HG02885 (cell line): ENCODE data around the gene TUBG2.
A peak's percentile ranks its signal among the peaks of the same experiment; 100 is the strongest.

Experiments used
- ATAC-seq: cut with Tn5 transposase; IDR thresholded peaks from one replicate; pipeline ENCODE4 v1.9.1; 2021; ENCODE audit warnings: mild to moderate bottlenecking; ENCODE audit not compliant: unreplicated experiment, poor library complexity

The TUBG2 gene

GRCh38 chr17:42675965-42676423 lies 16.9 kb downstream of the TUBG2 start:
- ATAC-seq, result no peak

DNA sequence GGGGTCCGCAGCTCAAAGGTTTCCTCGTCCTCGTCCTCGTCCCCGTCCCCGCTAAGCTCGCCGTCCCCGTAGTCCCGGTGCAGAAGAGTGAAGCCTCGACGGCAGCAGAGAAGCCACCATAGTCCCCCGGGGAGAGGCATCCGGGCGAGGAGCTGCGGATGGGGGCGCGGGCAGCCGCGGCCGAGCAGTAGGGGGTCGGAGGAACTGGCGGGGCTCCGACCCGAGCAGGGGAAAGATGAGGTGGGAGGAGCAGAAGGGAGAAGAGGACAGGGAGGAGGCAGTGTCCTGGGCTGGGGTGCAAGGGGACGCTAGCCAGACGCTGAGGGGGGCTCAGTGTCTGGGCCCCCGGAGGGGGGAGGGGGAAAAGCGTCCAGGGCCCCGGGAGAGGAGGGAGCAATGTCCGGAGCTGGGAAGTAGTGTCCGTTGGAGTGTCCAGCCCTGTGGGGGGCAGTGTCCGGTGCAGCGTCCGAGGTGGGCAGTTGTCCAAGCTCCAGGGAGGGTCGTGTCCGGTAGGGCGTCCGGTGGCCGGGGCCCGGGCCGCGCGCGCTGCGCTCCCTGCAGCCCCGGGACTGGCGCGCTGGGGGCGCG lies 17.4 kb downstream of the TUBG2 start, which contains the start of gene PLEKHH3:
Gene PLEKHH3 (minus strand): TSS at position 571 of the 588 bp plus-strand sequence. CDS start 431 bp downstream, at position 140.
- ATAC-seq, result no peak

- ATAC-seq, result peak; percentile 64
Measured at GRCh38 chr17:42677012-42677857, 18.2 kb downstream of the TUBG2 start.

DNA sequence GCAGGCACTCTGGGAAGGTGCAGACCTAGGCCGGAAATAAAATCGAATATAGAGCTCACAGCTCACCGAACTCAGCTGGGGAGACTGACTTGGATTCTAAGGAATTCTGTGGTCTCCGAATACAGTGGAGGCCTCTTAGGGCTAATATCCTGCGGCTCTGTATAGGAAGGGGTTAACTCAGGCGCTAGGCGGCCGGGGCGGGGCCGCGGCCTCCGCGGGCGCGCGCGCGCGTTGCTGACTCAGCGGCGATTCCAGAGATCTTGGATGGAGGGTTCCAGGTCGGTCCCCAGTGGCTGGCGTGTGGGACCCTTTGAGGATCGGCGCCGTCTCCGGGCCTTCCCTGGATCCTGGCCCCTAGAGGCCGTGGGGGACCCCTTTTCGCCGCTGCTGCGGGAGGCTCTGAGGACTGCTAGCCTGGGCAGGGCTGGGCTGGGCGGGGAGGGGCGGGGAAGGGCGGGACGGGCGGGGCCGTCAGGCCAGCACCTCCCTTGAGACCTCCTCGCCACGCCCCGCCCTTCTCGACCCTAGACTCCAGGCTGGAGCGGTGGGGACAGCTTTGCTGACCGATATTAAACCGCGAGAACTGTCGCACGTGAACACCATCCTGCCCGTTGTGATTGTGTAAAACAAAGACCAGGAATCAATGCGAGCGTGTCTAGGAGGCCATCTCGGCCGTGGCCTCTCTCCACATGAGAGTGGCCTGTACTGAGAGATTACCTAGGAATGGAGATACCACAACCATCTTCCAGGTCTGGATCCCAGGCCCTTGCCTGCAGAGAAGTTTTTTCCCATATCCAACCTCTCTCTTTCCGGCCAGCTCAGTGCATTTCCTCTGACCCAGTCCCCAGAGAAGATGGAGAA lies 19.1 kb downstream of the TUBG2 start:
- peak; percentile 24 for ATAC-seq

- ATAC-seq, result no peak
Measured at GRCh38 chr17:42678951-42679491, 19.9 kb downstream of the TUBG2 start.

- ATAC-seq, result no peak
Measured at GRCh38 chr17:42679492-42680330, 20.6 kb downstream of the TUBG2 start.

DNA sequence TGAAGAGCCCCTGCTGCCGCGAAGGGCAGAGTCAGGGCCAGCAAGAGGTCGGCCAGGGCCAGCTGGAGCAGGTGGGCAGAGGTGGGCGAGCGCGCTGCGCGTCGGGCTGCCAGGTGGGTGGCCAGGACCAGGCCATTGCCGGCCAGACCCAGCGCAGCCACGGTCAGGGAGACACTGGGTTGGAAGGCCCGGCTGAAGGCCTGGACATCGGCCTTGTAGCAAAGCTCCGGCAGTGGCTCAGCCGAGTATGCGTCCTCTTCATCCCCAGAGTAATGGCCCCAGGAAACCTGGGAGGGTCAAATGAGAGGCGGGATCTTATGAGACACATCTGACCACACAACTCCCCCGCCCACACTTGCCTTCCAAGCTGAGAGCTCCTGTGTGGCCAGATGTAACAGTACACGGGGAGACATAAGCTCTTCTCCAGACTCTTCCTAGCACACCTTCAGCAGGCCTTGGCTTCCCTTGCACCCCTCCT lies 21.3 kb downstream of the TUBG2 start:
- ATAC-seq, result no peak

GRCh38 chr17:42681976-42682721 lies 23.1 kb downstream of the TUBG2 start, which contains the start of gene CNTNAP1:
Gene CNTNAP1, plus strand, starts transcription at chr17:42682531. Its CDS starts 299 bp downstream, at chr17:42682830.
- ATAC-seq, result no peak

DNA sequence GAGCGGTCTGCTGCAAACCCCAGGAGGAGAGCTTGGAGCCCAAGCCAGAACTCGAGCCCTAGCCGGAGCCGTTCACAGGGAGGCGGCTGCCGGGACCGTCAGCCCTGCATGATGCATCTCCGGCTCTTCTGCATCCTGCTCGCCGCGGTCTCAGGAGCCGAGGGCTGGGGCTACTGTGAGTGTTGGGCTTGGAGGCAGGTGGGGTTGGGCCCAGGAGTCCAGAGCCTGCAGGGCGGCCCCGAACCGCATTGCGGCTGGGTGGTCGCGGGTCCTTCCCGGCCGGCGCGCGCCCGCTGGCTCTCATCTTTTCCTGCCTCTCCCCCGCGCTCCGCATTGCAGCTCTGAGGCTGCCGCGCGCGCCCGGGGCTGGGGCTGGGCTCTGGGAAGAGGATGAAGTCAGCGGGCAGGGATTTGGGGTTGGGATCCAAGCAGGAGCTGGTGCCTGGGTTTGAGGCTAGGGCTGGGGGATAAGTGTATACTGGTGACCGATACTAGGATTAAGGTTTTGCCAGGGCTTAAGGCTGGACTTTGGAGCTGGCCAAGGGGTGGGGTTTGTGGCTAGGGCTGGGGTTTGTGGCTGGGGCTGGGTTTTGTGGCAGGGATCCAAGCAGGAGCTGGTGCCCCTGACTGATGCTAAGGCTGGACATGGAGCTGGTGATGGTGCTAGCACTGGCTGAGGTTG lies 23.8 kb downstream of the TUBG2 start:
- ATAC-seq, result no peak

- ATAC-seq, result no peak
Measured at GRCh38 chr17:42683407-42684034, 24.4 kb downstream of the TUBG2 start.

DNA sequence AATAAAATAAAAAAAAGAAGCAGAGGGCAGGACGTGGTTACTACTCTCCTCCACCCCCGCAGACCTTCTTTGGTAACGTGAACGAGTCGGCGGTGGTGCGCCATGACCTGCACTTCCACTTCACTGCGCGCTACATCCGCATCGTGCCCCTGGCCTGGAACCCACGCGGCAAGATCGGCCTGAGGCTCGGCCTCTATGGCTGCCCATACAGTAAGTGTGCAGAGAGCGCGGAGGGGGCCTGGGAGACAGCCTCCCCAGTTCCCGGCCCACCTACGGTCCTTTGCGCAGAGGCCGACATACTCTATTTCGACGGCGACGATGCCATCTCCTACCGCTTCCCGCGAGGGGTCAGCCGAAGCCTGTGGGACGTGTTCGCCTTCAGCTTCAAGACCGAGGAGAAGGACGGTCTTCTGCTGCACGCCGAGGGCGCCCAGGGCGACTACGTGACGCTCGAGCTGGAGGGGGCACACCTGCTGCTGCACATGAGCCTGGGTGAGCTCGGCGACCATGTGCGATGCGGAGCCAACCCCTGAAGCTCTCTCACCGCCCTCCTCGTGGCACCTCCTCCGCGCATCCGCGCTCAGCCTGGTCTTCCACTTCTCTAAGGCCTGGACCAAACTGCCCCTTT lies 26.0 kb downstream of the TUBG2 start:
- no peak for ATAC-seq

DNA sequence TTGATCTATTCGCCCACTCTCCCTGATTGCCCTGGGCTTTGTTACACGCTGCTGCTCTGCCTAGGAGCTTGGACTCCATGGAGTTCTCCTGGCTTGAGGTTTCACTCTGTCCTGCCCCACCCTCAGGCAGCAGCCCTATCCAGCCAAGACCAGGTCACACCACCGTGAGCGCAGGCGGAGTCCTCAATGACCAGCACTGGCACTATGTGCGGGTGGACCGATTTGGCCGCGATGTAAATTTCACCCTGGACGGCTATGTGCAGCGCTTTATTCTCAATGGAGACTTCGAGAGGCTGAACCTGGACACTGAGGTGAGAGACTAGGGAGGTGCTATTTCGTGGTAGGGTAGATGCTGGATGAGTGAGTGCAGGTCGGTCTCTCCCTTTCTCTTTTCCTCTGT lies 26.7 kb downstream of the TUBG2 start:
- ATAC-seq, result no peak

DNA sequence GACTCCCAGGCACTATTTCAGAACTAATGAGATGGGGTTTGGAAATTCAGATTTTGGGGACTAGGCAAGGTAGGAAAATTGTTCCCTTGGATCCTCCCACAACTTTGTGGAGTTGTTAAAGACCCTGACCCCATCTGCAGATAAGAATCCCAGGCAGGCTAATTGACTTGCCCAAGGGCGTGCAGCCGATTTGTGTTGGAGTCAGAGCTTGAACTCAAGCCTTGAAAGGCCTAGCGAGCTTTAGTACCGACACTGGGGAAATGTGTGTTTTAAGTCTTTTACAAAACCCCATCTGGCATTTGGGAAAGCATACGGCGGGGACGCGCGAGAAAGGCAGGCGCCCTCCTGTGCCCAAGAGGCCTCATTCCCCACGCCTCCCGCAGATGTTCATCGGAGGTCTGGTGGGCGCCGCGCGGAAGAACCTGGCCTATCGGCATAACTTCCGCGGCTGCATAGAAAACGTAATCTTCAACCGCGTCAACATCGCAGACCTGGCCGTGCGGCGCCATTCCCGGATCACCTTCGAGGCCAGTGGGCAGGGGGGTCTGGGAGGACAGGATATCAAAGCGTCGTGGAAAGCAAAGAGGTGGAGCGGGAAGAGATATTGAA lies 27.5 kb downstream of the TUBG2 start:
- ATAC-seq, result no peak

- ATAC-seq, result no peak
Measured at GRCh38 chr17:42687707-42688320, 28.7 kb downstream of the TUBG2 start.

DNA sequence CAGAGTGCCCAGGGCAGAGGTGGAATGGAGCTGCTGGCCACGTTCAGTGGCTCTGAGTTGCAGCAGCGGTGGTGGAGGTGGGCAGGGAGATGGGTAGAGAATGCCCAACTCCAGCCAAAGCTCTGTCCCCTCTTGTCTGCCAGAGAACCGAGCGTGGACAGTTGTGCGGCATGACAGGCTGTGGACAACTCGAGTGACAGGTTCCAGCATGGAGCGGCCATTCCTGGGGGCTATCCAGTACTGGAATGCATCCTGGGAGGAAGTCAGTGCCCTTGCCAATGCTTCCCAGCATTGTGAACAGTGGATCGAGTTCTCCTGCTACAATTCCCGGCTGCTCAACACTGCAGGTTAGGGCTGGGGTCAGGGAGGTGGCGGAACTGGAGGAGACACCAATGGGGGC lies 31.5 kb downstream of the TUBG2 start:
- no peak for ATAC-seq

GRCh38 chr17:42691021-42691545 lies 32.0 kb downstream of the TUBG2 start:
- ATAC-seq, result no peak
